ENCODE results near the gene CHRNG.
"Not testable (repeated sequence)": the region's sequence is repeated elsewhere in the genome, so short reads cannot be mapped to it uniquely, and the experiment has no call there.

Gene CHRNG

GRCh38 chr2:232525199-232525598, 14.3 kb upstream of the CHRNG start:
- no peak for DNase-seq
- intact Hi-C loops (cut with DNase I) = no loop called here

GRCh38 chr2:232525791-232526371, 13.6 kb upstream of the CHRNG start, which contains the start of gene CHRND:
Gene CHRND (plus strand): TSS chr2:232526160. CDS start chr2:232526216, 56 bp downstream.
- intact Hi-C loops (cut with DNase I) = no loop called here
- peak in 2 of 10 donors; percentile 40 to 69 for DNase-seq

GRCh38 chr2:232526372-232526941, 13.0 kb upstream of the CHRNG start:
- DNase-seq = no peak
- intact Hi-C loops (cut with DNase I) = no loop called here

- intact Hi-C loops (cut with DNase I) = no loop called here
- peak in 3 of 10 donors; percentile 39 to 61 (median 47) for DNase-seq
Measured at GRCh38 chr2:232527905-232528470, 11.5 kb upstream of the CHRNG start.

- DNase-seq = peak in 4 of 10 donors; percentile 2 to 67 (median 60)
- intact Hi-C loops (cut with DNase I) = no loop called here
Measured at GRCh38 chr2:232528746-232529460, 10.6 kb upstream of the CHRNG start.

GRCh38 chr2:232529806-232530547, 9.5 kb upstream of the CHRNG start:
- DNase-seq = peak in 4 of 10 donors; percentile 17 to 72 (median 60)
- intact Hi-C loops (cut with DNase I) = no loop called here

- DNase-seq = peak in 3 of 10 donors; percentile 2 to 68 (median 25)
- intact Hi-C loops (cut with DNase I) = no loop called here
Measured at GRCh38 chr2:232530626-232531260, 8.7 kb upstream of the CHRNG start.

GRCh38 chr2:232532419-232532818, 7.1 kb upstream of the CHRNG start:
- peak in 2 of 10 donors; percentile 29 to 34 for DNase-seq
- intact Hi-C loops (cut with DNase I) = no loop called here

- peak in 2 of 10 donors; percentile 5 to 37 for DNase-seq
- intact Hi-C loops (cut with DNase I) = not testable (repeated sequence)
Measured at GRCh38 chr2:232532821-232533220, 6.7 kb upstream of the CHRNG start.

- peak in 5 of 10 donors; percentile 5 to 77 (median 54) for DNase-seq
- intact Hi-C loops (cut with DNase I) = no loop called here
Measured at GRCh38 chr2:232533944-232534710, 5.4 kb upstream of the CHRNG start.

GRCh38 chr2:232534940-232535651, 4.4 kb upstream of the CHRNG start:
- DNase-seq = peak in 5 of 10 donors; percentile 2 to 72 (median 48)
- intact Hi-C loops (cut with DNase I) = no loop called here

- peak in 2 of 10 donors; percentile 20 to 22 for DNase-seq
- intact Hi-C loops (cut with DNase I) = no loop called here
Measured at GRCh38 chr2:232535761-232536530, 3.5 kb upstream of the CHRNG start.

GRCh38 chr2:232537079-232537478, 2.4 kb upstream of the CHRNG start:
- intact Hi-C loops (cut with DNase I) = no loop called here
- peak in 2 of 10 donors; percentile 17 to 68 for DNase-seq

GRCh38 chr2:232537499-232537898, 2.0 kb upstream of the CHRNG start:
- DNase-seq = peak in 1 of 10 donors; percentile 21
- intact Hi-C loops (cut with DNase I) = no loop called here

- peak in 2 of 10 donors; percentile 26 to 72 for DNase-seq
- intact Hi-C loops (cut with DNase I) = no loop called here
Measured at GRCh38 chr2:232538671-232539070, 821 bp upstream of the CHRNG start.

- intact Hi-C loops (cut with DNase I) = no loop called here
- DNase-seq = peak in 4 of 10 donors; percentile 2 to 70 (median 42)
Measured at GRCh38 chr2:232540441-232541041, 1.0 kb downstream of the CHRNG start.

- DNase-seq = peak in 3 of 10 donors; percentile 40 to 77 (median 64)
- intact Hi-C loops (cut with DNase I) = no loop called here
Measured at GRCh38 chr2:232541195-232541960, 1.9 kb downstream of the CHRNG start.

Measured in posterior cingulate gyrus (tissue), 11 donors.